AG09319 (cell line): ENCODE results near the gene TBL3.

Experiments used
- DNase-seq: peaks from one replicate; pipeline ENCODE4 v3.0.0-alpha.2; 2010; ENCODE audit warnings: low read depth; ENCODE audit errors: extremely low read depth
- TF ChIP-seq, protein P1 (sequence below): IDR thresholded peaks from 2 replicates; pipeline ENCODE4 v1.5.1; 2011; ENCODE audit warnings: low read depth, mild to moderate bottlenecking, inconsistent platforms, low read length, moderate library complexity

The TBL3 gene

DNA sequence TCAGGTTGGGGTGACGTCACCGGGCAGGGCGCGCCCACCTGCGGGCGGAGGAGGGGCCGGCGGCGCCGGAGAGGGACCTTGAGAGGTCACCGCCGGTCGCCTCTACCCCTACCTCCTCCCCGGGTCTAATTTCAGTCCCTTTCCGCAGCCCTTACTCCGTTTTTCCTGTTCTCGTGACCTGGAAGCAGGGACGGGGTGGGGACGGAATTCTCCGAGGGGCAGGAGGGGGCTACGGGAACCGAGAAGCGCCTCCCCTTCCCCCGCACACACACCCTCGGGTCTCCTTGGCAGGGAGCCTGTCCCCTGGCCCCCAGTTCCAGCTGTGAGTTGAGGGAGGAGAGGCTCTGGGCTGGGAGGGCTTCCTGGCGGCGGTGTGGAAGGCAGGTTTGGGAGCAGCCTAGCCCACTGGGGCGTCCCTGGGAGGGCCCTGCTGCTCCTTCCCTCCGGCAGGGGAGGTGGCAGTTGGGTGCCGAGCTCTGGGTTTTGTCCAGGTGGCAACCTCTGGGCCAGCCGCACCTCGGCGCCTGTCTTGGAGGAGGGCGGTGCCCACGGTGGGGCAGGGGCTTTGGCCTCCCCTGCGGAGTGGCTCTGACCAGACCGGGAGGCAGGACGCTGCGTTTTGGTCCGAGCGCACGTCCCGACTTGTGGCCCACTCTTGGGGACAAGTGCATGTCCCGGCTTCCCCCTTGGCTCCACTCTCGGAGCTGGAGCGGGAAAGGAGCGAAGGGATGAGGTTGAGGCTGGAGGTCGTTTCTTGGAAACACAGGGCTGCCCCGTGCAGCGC lies 18.7 kb downstream of the TBL3 start:
- TF ChIP-seq, protein P1, sequence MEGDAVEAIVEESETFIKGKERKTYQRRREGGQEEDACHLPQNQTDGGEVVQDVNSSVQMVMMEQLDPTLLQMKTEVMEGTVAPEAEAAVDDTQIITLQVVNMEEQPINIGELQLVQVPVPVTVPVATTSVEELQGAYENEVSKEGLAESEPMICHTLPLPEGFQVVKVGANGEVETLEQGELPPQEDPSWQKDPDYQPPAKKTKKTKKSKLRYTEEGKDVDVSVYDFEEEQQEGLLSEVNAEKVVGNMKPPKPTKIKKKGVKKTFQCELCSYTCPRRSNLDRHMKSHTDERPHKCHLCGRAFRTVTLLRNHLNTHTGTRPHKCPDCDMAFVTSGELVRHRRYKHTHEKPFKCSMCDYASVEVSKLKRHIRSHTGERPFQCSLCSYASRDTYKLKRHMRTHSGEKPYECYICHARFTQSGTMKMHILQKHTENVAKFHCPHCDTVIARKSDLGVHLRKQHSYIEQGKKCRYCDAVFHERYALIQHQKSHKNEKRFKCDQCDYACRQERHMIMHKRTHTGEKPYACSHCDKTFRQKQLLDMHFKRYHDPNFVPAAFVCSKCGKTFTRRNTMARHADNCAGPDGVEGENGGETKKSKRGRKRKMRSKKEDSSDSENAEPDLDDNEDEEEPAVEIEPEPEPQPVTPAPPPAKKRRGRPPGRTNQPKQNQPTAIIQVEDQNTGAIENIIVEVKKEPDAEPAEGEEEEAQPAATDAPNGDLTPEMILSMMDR: no peak
- DNase-seq: no peak

DNA sequence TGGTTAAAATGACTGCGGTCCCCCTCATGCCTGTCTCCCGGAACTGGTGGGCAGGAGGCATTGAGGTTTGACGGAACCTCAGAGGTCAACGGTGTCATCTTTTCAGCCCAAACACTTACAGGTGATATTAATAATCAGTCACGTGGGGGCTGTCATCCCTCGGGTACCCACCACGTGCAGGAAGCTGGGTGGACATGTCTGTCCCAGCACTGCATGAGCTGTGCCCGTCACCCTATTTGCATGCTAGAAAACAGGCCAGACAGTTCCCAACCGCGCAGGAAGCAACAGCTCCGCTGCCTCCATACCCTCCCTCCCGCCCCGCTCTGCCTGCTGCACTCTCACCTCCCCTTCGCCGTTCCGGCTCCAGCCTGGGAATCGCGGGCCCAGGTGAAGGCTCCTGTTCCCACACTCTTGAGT lies 19.3 kb downstream of the TBL3 start:
- DNase-seq: no peak
- TF ChIP-seq, protein P1: no peak

DNA sequence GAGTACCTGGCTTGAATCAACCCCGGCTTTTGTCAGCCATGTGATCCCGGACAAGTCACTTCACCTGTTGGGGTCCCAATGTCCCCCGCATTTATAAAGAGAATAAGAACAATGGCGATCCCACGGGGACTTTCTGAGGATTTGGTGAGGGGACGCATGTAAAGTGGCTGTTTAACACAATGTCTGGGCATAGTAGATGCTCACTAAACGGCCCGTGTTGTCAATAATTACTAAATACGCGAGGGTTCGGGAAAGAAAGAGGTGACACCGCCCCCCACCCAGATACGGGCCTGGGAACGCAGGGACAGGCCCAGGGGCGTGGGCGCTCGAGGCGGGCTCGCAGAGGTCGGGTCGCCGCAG lies 19.7 kb downstream of the TBL3 start:
- DNase-seq: no peak
- TF ChIP-seq, protein P1: no peak

DNA sequence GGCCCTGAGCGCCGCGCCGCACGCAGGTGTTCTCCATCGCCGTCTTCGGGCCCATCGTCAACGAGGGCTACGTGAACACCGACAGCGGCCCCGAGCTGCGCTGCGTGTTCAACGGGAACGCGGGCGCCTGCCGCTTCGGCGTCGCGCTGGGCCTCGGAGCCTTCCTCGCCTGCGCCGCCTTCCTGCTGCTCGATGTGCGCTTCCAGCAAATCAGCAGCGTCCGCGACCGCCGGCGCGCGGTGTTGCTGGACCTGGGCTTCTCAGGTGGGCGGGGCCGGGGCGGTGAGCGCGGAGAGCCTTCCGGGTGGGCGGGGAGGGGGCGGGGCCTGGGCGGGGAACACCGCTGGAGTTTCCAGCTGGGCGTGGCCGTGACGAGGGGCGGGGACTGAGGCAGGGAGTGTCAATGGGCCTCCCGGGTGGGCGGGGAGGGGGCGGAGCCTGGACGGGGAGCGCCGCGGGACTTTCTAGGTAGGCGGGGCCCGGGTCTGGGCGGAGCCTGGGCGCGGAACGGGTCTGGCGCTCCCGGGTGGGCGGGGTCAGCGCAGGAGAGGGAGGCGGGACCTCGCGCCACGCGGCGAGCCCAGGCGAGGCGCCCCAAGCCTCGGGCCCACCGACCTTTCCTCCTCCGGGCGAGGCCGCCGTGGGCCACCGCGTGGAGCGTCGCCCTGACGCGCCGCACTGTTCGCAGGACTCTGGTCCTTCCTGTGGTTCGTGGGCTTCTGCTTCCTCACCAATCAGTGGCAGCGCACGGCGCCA lies 20.3 kb downstream of the TBL3 start:
- peak; percentile 62 for DNase-seq

DNA sequence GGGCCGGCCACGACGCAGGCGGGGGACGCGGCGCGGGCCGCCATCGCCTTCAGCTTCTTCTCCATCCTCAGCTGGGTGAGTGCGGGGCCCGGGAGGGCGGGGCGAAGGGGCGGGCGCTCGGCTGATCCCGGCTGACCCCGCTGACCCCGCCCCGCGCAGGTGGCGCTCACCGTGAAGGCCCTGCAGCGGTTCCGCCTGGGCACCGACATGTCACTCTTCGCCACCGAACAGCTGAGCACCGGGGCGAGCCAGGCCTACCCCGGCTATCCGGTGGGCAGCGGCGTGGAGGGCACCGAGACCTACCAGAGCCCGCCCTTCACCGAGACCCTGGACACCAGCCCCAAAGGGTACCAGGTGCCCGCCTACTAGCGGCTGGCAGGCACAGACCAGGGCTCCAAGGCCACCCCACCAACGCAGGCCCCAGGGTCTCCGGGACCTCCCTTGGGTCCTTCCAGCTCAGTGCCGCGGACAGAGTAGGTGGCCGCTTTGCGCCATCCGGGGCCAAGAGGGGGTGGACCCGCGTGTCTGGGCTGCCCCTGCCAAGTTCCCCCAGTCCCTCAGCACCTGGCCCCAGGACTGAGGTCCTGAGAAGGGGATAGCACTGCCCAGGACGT lies 21.0 kb downstream of the TBL3 start:
- TF ChIP-seq, protein P1: no peak
- DNase-seq: no peak

More for the DNA sequence above, 20.3 kb downstream of the TBL3 start:
- TF ChIP-seq, protein P1: no peak

DNA sequence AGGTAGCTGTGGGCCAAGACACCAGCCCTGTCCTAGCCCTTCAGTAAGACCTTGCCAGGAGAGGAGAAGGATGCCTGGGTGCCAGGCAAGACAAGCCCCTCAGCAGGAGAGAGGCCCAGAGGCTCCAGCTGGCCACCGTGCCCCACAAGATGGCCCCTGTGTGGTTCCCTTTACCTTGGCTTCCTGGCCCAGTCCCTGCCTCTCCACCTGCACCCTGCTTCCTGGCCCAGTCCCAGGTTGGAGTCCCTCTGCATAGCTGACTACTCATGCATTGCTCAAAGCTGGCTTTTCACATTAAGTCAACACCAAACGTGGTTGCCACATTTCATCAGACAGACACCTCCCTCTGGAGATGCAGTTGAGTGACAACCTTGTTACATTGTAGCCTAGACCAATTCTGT lies 21.9 kb downstream of the TBL3 start:
- TF ChIP-seq, protein P1: no peak
- DNase-seq: no peak
